ENCODE data around the gene ABCA13.

- TF ChIP-seq CTCF (conservative IDR thresholded peaks at IDR 0.05) = no peak
- TF ChIP-seq EZH2 (IDR thresholded peaks at IDR 0.05; ENCODE audit: low read depth) = no peak
Measured at GRCh38 chr7:48472640-48473039, 301.4 kb downstream of the ABCA13 start.

Data from PC-9 (cell line).